Tibial nerve (tissue), 4 donors: ENCODE measurements around the gene LUC7L2.
"Not testable (repeated sequence)": the region's sequence is repeated elsewhere in the genome, so short reads cannot be mapped to it uniquely, and the experiment has no call there.

ENCODE experiments used
- EP300 ChIP-seq, 2 donors: sonication (generic); formaldehyde crosslinking; IDR thresholded peaks; one replicate each; pipeline ENCODE4 v1.6.1; 2017; ENCODE audit warnings: antibody characterized with exemption in 2 of 2, mild to moderate bottlenecking in 1 of 2
- POLR2A ChIP-seq, 2 donors: fragments of 450-650 bp; IDR thresholded peaks; one replicate each; pipeline ENCODE4 v1.6.1; 2017; ENCODE audit warnings: antibody characterized with exemption in 2 of 2, mild to moderate bottlenecking in 2 of 2, moderate library complexity in 2 of 2
- TF ChIP-seq, protein P1 (sequence below), 5 experiments: fragments of 200-600 bp in 3 of 5; fragments of 450-650 bp in 2 of 5; sonication (generic) in 3 of 5; IDR thresholded peaks; one replicate each; pipeline ENCODE4 v1.5.1; 2016 to 2019; ENCODE audit warnings: antibody characterized with exemption in 5 of 5, mild to moderate bottlenecking in 3 of 5, moderate library complexity in 2 of 5

DNA sequence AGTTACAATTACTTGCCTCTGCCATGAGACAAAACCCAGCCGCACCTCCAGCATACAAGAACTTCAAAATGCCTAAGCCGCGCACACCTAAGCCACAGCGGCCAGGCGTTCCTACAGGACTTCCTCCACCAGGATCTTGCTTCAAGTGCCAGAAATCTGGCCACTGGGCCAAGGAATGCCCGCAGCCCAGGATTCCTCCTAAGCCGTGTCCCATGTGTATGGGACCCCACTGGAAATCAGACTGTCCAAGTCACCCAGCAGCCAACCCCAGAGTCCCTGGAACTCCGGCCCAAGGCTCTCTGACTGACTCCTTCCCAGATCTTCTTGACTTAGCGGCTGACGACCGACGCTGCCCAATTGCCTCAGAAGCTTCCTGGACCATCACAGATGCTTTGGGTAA lies 103.7 kb downstream of the LUC7L2 start:
- TF ChIP-seq POLR2A, EP300 (IDR thresholded peaks at IDR 0.05): not testable (repeated sequence)
- TF ChIP-seq, protein P1, sequence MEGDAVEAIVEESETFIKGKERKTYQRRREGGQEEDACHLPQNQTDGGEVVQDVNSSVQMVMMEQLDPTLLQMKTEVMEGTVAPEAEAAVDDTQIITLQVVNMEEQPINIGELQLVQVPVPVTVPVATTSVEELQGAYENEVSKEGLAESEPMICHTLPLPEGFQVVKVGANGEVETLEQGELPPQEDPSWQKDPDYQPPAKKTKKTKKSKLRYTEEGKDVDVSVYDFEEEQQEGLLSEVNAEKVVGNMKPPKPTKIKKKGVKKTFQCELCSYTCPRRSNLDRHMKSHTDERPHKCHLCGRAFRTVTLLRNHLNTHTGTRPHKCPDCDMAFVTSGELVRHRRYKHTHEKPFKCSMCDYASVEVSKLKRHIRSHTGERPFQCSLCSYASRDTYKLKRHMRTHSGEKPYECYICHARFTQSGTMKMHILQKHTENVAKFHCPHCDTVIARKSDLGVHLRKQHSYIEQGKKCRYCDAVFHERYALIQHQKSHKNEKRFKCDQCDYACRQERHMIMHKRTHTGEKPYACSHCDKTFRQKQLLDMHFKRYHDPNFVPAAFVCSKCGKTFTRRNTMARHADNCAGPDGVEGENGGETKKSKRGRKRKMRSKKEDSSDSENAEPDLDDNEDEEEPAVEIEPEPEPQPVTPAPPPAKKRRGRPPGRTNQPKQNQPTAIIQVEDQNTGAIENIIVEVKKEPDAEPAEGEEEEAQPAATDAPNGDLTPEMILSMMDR (IDR thresholded peaks at IDR 0.05) = not testable (repeated sequence)
